Endodermal cell (in vitro differentiated cells): Measurements from ENCODE around the gene ASCC1. TPM values are rescaled to one million over a fixed set of nuclear protein-coding genes. Genes with fewer than 3 reads are reported as not detected.
"Not testable (repeated sequence)": the region's sequence is repeated elsewhere in the genome, so short reads cannot be mapped to it uniquely, and the experiment has no call there.

Source experiments
- DNase-seq: peaks from one replicate; pipeline ENCODE4 v3.0.0-alpha.2; 2017
- H3K27ac ChIP-seq: 2 replicates; pipeline ENCODE4 v1.5.1; 2013; ENCODE audit warnings: mild to moderate bottlenecking, low read depth, low read length, moderate library complexity
- H3K27me3 ChIP-seq: 2 replicates; pipeline ENCODE4 v1.6.1; 2013; ENCODE audit warnings: mild to moderate bottlenecking, low read length, moderate library complexity; ENCODE audit not compliant: insufficient read depth, control insufficient read depth, poor library complexity, severe bottlenecking
- H3K36me3 ChIP-seq: 2 replicates; pipeline ENCODE4 v1.7.0; 2013; ENCODE audit warnings: mild to moderate bottlenecking, low read length, moderate library complexity; ENCODE audit not compliant: control insufficient read depth, insufficient read depth
- H3K4me1 ChIP-seq: one replicate; pipeline ENCODE4 v1.7.0; 2013; ENCODE audit warnings: low read length; ENCODE audit not compliant: control insufficient read depth, insufficient read depth
- H3K4me3 ChIP-seq: 2 replicates; pipeline ENCODE4 v1.5.1; 2013; ENCODE audit warnings: mild to moderate bottlenecking, low read length, moderate library complexity
- H3K9ac ChIP-seq: 2 replicates; pipeline ENCODE4 v1.6.1; 2013; ENCODE audit warnings: mild to moderate bottlenecking, low read length, moderate library complexity; ENCODE audit not compliant: poor library complexity, severe bottlenecking; ENCODE audit errors: extremely low read depth
- H3K9me3 ChIP-seq: 2 replicates; pipeline ENCODE4 v1.6.1; 2013; ENCODE audit warnings: mild to moderate bottlenecking, low read length, moderate library complexity; ENCODE audit not compliant: control insufficient read depth
- H3K27ac Mint-ChIP-seq: 2 replicates; pipeline ENCODE4 v1.8.0; 2020; ENCODE audit warnings: mixed read lengths
- H3K27me3 Mint-ChIP-seq: 2 replicates; pipeline ENCODE4 v1.8.0; 2021; ENCODE audit warnings: mild to moderate bottlenecking, mixed read lengths; ENCODE audit not compliant: insufficient read depth
- H3K36me3 Mint-ChIP-seq: 2 replicates; pipeline ENCODE4 v1.8.0; 2020; ENCODE audit warnings: low read depth, mixed read lengths
- H3K4me1 Mint-ChIP-seq: 2 replicates; pipeline ENCODE4 v1.8.0; 2020; ENCODE audit warnings: mixed read lengths
- H3K4me3 Mint-ChIP-seq: 2 replicates; pipeline ENCODE4 v1.8.0; 2020; ENCODE audit warnings: mild to moderate bottlenecking, moderate library complexity, mixed read lengths
- H3K9me3 Mint-ChIP-seq: 2 replicates; pipeline ENCODE4 v1.8.0; 2020; ENCODE audit warnings: mild to moderate bottlenecking, mixed read lengths
- WGBS, 2 experiments: methylation state at CpG; one replicate each; pipeline versions ENCODE4 v1.1.5 to v1.1.7; 2013; ENCODE audit warnings: missing lambda C conversion rate in 2 of 2, mixed read lengths in 1 of 2; ENCODE audit not compliant: insufficient coverage in 1 of 2, insufficient read length in 1 of 2; 5-methylcytosine and 5-hydroxymethylcytosine counted together
- total RNA-seq, 2 donors: library from RNA; stranded (reverse); fragmentation: NEBNext Ultra II Directional in 1 of 2; extraction: Animal tissue kit (Norgen Biotek cat#: 25700) in 1 of 2; gene quantifications; 2 replicates in 1 of 2; 3 replicates in 1 of 2; pipeline ENCODE4 v1.2.1, GENCODE V29; 2021
- TF ChIP-seq, protein P1 (sequence below): fragments of 200-600 bp; sonication (generic); conservative IDR thresholded peaks from 2 replicates; pipeline ENCODE4 v1.5.0; 2021; ENCODE audit warnings: antibody characterized with exemption, mild to moderate bottlenecking

Gene ASCC1
- total RNA-seq, 2 donors from 2014 or later, result 29.2 to 34.0 TPM

DNA sequence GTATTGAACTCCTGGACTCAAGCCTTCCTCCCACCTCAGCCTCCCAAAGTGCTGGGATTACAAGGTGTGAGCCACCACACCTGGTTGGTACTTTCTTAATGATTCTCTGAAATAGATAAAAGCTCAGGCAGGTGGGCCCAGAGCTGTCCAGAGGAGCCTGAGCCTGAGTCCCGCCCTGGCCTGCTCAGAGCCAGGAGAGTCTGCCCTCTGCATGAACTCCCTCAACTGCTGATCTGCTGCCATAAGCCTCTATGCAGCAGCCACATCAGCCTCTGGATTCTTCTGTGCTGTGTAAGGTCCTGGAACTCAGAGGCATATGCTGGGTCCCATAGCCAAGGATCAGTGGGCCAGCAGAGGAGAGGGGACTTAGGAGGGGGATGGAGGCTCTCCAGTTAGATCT, 34.6 kb upstream of the ASCC1 start:
- Histone ChIP-seq H3K27ac (no peak overlapping the region), H3K36me3 (no peaks in the 10 kb centered on the region), H3K27me3 (no peaks in the 10 kb centered on the region), H3K9ac (no peak overlapping the region), H3K4me3 (no peak overlapping the region), H3K4me1 (peaks cover 8% of the 10 kb centered on the region), H3K9me3 (no peaks in the 10 kb centered on the region)
- no peaks in the 10 kb centered on the region for H3K27me3 Mint-ChIP-seq
- TF ChIP-seq, protein P1, sequence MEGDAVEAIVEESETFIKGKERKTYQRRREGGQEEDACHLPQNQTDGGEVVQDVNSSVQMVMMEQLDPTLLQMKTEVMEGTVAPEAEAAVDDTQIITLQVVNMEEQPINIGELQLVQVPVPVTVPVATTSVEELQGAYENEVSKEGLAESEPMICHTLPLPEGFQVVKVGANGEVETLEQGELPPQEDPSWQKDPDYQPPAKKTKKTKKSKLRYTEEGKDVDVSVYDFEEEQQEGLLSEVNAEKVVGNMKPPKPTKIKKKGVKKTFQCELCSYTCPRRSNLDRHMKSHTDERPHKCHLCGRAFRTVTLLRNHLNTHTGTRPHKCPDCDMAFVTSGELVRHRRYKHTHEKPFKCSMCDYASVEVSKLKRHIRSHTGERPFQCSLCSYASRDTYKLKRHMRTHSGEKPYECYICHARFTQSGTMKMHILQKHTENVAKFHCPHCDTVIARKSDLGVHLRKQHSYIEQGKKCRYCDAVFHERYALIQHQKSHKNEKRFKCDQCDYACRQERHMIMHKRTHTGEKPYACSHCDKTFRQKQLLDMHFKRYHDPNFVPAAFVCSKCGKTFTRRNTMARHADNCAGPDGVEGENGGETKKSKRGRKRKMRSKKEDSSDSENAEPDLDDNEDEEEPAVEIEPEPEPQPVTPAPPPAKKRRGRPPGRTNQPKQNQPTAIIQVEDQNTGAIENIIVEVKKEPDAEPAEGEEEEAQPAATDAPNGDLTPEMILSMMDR, result no peak
- H3K36me3 Mint-ChIP-seq, result no peaks in the 10 kb centered on the region
- peaks cover 33% of the 10 kb centered on the region for H3K4me1 Mint-ChIP-seq
- H3K9me3 Mint-ChIP-seq, result no peaks in the 10 kb centered on the region
- no peak for DNase-seq
- no peak overlapping the region for H3K4me3 Mint-ChIP-seq
- no peak overlapping the region for H3K27ac Mint-ChIP-seq
- WGBS, 2 experiments, result 86 to 92% methylated on average over 1 of the region's 1 CpG

DNA sequence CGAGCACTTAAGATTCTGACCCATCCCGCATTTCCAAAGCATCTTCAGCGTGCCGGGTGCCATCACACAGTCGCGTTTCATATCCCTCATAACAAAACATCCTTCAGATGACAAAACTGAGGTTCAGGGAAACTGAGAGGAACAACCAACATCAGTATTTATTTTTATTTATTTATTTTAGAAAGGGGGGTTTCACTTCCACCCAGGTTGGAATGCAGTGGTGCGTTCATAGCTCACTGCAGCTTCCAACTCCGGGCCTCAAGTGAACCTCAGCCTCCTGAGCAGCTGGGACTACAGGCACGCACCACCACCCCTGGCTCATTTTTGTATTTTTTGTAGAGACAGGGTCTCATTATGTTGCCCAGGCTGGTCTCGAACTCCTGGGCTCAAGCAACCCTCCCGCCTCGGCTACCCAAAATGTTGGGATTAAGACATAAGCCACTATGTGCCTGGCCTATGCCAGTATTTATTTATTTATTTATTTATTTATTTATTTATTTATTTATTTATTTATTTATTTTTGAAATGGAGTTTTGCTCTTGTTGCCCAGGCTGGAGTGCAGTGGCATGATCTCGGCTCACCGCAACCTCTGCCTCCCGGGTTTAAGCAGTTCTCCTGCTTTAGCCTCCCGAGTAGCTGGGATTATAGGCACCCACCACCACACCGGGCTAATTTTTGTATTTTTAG, 33.2 kb upstream of the ASCC1 start:
- not testable (repeated sequence) for H3K27me3 ChIP-seq, H3K36me3 ChIP-seq, H3K9me3 Mint-ChIP-seq, DNase-seq, H3K9ac ChIP-seq, H3K27me3 Mint-ChIP-seq, H3K27ac Mint-ChIP-seq, H3K27ac ChIP-seq, H3K36me3 Mint-ChIP-seq, H3K4me3 ChIP-seq, H3K4me3 Mint-ChIP-seq, H3K9me3 ChIP-seq
- H3K4me1 ChIP-seq, result peaks cover 13% of the 10 kb centered on the region
- 92 to 95% methylated on average over 15 to 17 of the region's 17 CpGs for WGBS, 2 experiments
- peaks cover 28% of the 10 kb centered on the region for H3K4me1 Mint-ChIP-seq

DNA sequence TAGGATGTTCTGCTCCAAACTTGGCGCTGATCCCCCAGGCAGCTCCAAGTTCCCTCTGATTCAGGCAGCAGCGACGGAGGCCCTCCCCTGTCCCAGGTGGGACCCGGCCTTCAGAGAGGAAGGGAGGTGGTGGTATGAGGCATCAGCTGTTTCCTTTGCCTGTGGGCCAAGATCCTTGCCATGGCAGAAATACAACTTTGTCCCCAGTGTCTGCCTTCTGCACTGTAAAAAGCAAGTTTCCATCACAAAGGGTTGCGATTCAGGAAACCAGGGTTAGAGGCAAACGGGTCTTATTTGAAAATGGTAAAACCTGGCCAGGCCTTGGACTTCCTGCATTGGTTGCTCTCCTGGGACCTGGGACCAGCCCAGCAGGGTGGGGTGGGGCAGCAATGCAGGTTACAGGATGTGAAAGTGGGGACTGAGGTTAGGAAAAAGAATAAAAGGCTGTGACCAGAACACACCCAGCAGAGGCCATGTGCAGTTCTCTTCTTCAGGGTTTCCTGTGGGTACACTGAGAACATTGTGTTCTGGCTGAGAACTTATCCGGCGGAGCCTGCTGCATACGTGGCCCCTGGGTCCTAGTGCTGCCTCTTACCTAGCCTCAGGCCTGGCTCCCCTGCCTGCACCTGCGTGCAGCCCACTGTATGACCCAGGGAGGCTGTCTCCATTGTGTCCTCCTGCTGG, 32.5 kb upstream of the ASCC1 start:
- H3K4me1 ChIP-seq, result peaks cover 20% of the 10 kb centered on the region
- peak; percentile 85 for DNase-seq
- no peaks in the 10 kb centered on the region for H3K27me3 Mint-ChIP-seq
- 39 to 53% methylated on average over 4 to 10 of the region's 10 CpGs for WGBS, 2 experiments
- peak overlapping the region; percentile 32 for H3K4me3 Mint-ChIP-seq
- no peaks in the 10 kb centered on the region for H3K9me3 Mint-ChIP-seq
- no peaks in the 10 kb centered on the region for H3K27me3 ChIP-seq
- H3K9me3 ChIP-seq, result no peaks in the 10 kb centered on the region
- peak overlapping the region; percentile 89 for H3K27ac Mint-ChIP-seq
- peak overlapping the region; percentile 56 for H3K4me3 ChIP-seq
- no peaks in the 10 kb centered on the region for H3K36me3 Mint-ChIP-seq
- peaks cover 30% of the 10 kb centered on the region for H3K4me1 Mint-ChIP-seq
- H3K9ac ChIP-seq, result no peak overlapping the region
- H3K27ac ChIP-seq, result peak overlapping the region; percentile 77
- no peaks in the 10 kb centered on the region for H3K36me3 ChIP-seq
- TF ChIP-seq, protein P1, result no peak
